Measurements from ENCODE around the gene LRRC3C. TPM values are rescaled to one million over a fixed set of nuclear protein-coding genes. Genes with fewer than 3 reads are reported as not detected.

Gene LRRC3C
- total and polyA plus RNA-seq, 9 donors, result 0.12 to 0.27 TPM; not detected in 7

DNA sequence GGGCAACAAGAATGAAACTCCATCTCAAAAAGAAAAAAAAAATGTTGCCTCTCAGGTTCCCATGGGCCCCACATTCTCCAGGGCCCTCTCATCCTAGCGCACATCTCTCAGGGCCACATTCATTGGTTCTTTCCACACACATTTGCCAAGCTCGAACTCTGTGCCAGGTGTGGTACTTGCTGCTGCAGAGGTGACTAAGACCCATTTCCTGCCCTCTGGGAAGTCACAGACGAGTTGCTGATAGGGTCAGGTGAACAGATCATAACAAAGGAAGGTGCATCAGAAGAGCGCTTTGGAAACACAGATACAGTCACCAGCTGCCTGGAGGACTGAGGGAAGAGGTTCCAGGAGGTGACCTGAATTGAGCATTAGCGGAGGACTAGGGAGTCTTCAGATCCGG is 36.3 kb downstream of the LRRC3C start:
- H3K9me3 ChIP-seq, result no peaks in the 10 kb centered on the region
- intact Hi-C loops (cut with DNase I), result loop anchor here in 1 of 4 donors (10.0 kb wide), 1 partner anchor 49 kb away; the partner anchor contains the start of gene GSDMB
- no peak for DNase-seq
- TF ChIP-seq EP300 (IDR thresholded peaks at IDR 0.05) (no peak), POLR2A (IDR thresholded peaks at IDR 0.05) (no peak)
- TF ChIP-seq, protein P1, sequence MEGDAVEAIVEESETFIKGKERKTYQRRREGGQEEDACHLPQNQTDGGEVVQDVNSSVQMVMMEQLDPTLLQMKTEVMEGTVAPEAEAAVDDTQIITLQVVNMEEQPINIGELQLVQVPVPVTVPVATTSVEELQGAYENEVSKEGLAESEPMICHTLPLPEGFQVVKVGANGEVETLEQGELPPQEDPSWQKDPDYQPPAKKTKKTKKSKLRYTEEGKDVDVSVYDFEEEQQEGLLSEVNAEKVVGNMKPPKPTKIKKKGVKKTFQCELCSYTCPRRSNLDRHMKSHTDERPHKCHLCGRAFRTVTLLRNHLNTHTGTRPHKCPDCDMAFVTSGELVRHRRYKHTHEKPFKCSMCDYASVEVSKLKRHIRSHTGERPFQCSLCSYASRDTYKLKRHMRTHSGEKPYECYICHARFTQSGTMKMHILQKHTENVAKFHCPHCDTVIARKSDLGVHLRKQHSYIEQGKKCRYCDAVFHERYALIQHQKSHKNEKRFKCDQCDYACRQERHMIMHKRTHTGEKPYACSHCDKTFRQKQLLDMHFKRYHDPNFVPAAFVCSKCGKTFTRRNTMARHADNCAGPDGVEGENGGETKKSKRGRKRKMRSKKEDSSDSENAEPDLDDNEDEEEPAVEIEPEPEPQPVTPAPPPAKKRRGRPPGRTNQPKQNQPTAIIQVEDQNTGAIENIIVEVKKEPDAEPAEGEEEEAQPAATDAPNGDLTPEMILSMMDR (IDR thresholded peaks at IDR 0.05), result no peak
- H3K27ac ChIP-seq, result no peak overlapping the region
- H3K4me3 ChIP-seq, result no peak overlapping the region
- WGBS, 3 donors, result 79 to 82% (median 82%) methylated on average over 6 of the region's 6 CpGs
- no peaks in the 10 kb centered on the region for H3K27me3 ChIP-seq
- no peaks in the 10 kb centered on the region for H3K4me1 ChIP-seq (ENCODE audit: insufficient read depth)
- no peaks in the 10 kb centered on the region for H3K36me3 ChIP-seq

DNA sequence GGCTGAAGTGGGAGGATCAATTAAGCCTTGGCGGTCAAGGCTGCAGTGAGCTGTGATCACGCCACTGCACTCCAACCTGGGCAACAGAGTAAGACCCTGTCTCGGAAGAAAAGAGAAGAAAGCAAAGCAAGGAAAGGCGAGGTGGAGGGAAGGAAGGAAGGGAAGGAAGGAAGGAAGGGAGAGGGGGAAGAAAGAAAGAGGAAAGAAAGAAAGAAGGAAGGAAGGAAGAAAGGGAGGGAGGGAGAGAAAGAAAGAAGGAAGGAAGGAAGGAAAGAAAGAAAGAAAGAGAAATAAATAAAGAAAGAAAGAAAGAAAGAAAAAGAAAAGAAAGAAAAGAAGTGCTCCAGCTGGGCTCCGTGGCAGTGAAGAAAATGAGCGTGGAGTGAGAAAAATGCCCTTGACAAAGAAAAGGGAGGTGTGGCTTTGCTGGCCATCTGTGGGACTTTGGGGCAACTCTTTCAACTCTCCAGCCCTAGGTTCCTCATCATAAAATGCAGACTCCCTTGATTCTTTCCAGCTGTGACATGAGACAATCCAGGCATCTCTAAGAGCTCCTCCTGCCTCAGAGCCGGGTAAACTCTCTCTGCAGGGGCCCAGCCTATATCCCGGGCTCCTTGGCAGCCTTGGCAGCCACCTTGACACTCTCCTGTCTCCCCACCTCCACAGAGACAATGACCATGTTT is 37.6 kb downstream of the LRRC3C start:
- H3K27me3 ChIP-seq, result no peaks in the 10 kb centered on the region
- intact Hi-C loops (cut with DNase I), result loop anchor here in 1 of 4 donors (10.0 kb wide), 1 partner anchor 50 kb away; the partner anchor contains the start of gene GSDMB

DNA sequence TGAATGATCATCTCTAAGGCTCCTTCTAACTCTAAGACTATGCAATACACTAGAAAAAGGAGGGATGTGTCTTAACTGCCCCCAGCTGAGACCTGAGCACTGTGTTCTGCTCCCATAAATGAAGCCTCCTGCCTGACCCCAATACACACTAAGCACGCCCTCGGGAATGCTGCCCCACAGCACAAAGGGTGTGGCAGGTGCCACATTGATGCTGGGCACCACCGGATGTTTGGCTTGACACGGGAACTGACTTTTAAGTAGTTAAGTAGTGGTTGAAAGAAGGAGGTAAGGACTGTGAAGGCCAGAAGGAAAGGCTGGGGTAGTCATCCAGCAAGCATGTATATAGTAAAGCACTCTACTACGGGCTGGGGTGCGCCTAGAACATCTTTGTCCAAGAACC is 39.2 kb downstream of the LRRC3C start:
- no peaks in the 10 kb centered on the region for H3K27me3 ChIP-seq
- no peaks in the 10 kb centered on the region for H3K4me1 ChIP-seq (ENCODE audit: insufficient read depth)
- TF ChIP-seq POLR2A (IDR thresholded peaks at IDR 0.05) (no peak), EP300 (IDR thresholded peaks at IDR 0.05) (no peak)
- TF ChIP-seq, protein P1 (IDR thresholded peaks at IDR 0.05), result no peak
- no peak overlapping the region for H3K27ac ChIP-seq
- no peak overlapping the region for H3K4me3 ChIP-seq
- H3K36me3 ChIP-seq, result no peaks in the 10 kb centered on the region
- H3K9me3 ChIP-seq, result no peaks in the 10 kb centered on the region
- DNase-seq, result no peak
- intact Hi-C loops (cut with DNase I), result loop anchor here in 1 of 4 donors (10.0 kb wide), 1 partner anchor 52 kb away; the partner anchor contains the start of gene GSDMB
- whole genome bisulfite sequencing, 3 donors, result 89 to 90% (median 90%) methylated on average over 6 of the region's 6 CpGs

More for the DNA sequence above, 37.6 kb downstream of the LRRC3C start:
- DNase-seq, result no peak
- Histone ChIP-seq H3K4me1 (ENCODE audit: insufficient read depth) (no peaks in the 10 kb centered on the region), H3K27ac (no peak overlapping the region), H3K4me3 (no peak overlapping the region), H3K36me3 (no peaks in the 10 kb centered on the region), H3K9me3 (no peaks in the 10 kb centered on the region)
- no peak for TF ChIP-seq EP300 (IDR thresholded peaks at IDR 0.05)
- TF ChIP-seq, protein P1 (IDR thresholded peaks at IDR 0.05), result no peak
- no peak for TF ChIP-seq POLR2A (IDR thresholded peaks at IDR 0.05)
- 43 to 59% (median 58%) methylated on average over 8 of the region's 8 CpGs for WGBS, 3 donors

DNA sequence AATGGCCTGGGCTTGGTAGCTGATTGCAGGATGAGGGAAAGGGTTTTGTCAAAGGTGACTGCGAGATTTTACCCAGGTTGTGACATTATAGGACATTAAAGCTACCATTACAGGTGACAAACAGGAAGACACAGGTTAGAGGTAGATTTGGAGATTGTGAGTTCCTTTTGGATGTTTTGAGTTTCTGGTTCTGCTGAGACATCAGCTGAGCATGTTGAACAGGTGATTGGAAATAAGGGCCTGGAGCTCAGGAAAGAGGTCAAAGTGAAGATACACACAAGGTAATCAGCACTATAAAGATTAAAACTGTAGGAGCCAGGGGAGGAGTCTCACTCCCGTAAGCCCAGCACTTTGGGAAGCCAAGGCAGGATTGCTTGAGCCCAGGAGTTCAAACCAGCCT is 41.2 kb downstream of the LRRC3C start:
- 79 to 84% (median 82%) methylated on average over 2 of the region's 2 CpGs for WGBS, 3 donors
- no peak for TF ChIP-seq EP300 (IDR thresholded peaks at IDR 0.05)
- TF ChIP-seq, protein P1 (IDR thresholded peaks at IDR 0.05), result no peak
- no peak for TF ChIP-seq POLR2A (IDR thresholded peaks at IDR 0.05)
- H3K27ac ChIP-seq, result no peak overlapping the region
- H3K27me3 ChIP-seq, result no peaks in the 10 kb centered on the region
- no peak overlapping the region for H3K4me3 ChIP-seq
- no peaks in the 10 kb centered on the region for H3K9me3 ChIP-seq
- no peak for DNase-seq
- H3K4me1 ChIP-seq (ENCODE audit: insufficient read depth), result no peaks in the 10 kb centered on the region
- intact Hi-C loops (cut with DNase I), result loop anchor here in 1 of 4 donors (10.0 kb wide), 1 partner anchor 54 kb away; the partner anchor contains the start of gene GSDMB
- H3K36me3 ChIP-seq, result no peaks in the 10 kb centered on the region
